Activated naive CD8-positive, alpha-beta T cell treated with anti-CD3 and anti-CD28 coated beads, Interleukin-2, amount 50 U/mL, for 24 hours (primary cell): ENCODE data around the gene DBF4B.
"Not testable (repeated sequence)": the region's sequence is repeated elsewhere in the genome, so short reads cannot be mapped to it uniquely, and the experiment has no call there.

Experiments
- ATAC-seq: fragments of 150-1000 bp; cut with Tn5 transposase; one replicate; pipeline ENCODE4 v1.10.0; 2021
- DNase-seq: peaks from one replicate; pipeline ENCODE4 v3.0.0; 2021
- H3K27ac Mint-ChIP-seq: one replicate; pipeline ENCODE4 v1.8.0; 2021; ENCODE audit warnings: mild to moderate bottlenecking, mixed read lengths
- H3K27me3 Mint-ChIP-seq: one replicate; pipeline ENCODE4 v1.8.0; 2021; ENCODE audit warnings: mixed read lengths
- H3K36me3 Mint-ChIP-seq: one replicate; pipeline ENCODE4 v1.8.0; 2021; ENCODE audit warnings: low read depth, mixed read lengths
- H3K4me1 Mint-ChIP-seq: one replicate; pipeline ENCODE4 v1.8.0; 2021; ENCODE audit warnings: mixed read lengths
- H3K4me3 Mint-ChIP-seq: one replicate; pipeline ENCODE4 v1.8.0; 2021; ENCODE audit warnings: mild to moderate bottlenecking, moderate library complexity, mixed read lengths
- H3K9me3 Mint-ChIP-seq: one replicate; pipeline ENCODE4 v1.8.0; 2021; ENCODE audit warnings: mixed read lengths

The DBF4B gene, protein sequence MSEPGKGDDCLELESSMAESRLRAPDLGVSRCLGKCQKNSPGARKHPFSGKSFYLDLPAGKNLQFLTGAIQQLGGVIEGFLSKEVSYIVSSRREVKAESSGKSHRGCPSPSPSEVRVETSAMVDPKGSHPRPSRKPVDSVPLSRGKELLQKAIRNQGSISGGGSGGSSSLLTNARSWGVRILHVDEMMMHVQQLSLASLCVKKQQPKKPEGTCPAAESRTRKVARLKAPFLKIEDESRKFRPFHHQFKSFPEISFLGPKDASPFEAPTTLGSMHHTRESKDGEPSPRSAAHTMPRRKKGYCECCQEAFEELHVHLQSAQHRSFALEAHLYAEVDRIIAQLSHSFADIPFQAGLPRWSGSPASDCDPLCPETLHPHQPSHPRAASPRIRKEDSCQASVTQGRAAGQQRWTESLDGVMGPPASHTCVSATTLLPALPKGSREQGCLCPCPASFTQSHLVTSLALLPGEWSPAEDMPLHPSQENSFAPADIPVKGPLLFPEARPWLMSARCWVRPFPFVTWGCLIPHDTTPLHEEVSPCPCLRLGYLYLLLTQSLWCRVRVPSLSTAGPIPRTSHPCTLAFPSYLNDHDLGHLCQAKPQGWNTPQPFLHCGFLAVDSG

DNA sequence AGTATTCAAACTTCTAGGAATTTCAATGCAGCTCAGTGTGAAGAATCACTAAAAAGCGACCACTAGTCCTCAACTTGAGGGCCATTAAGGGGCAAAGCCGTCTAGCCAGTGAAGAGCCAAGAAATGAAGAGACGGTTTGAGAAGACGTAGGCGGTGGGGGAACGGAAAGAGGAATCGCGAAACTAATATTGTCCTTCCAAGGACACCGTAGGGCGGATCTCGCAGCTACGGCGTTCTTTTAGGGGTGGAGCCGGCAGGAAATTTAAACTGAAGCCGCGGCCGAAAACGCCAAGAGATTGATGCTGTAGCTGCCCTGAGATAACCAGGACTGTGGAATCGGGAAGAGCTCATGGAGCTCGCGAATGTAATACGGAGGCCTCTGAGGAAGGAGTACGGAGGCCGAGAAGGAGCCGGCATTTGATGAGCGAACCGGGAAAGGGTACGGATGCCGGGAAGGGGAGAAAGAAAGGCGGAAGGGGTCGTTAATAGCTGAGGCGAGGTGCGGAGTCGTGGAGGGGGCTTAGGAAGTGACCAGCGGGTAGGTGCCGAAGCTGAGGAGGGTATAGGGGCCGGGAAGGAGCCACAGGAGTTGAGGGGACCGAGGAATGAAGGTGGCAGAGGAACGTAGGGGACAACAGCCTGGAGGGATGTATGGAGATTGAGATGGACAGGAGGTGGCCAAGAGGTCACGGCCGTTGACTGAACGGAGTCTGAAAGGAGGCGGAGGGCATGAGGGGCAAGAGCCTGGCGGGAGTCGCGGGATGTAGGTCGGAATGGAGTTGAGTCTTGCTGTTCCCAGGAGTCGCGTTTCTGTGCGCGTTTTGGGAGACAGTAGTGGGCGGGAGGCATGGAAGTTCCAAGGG is at the start of gene DBF4B:
Gene DBF4B, plus strand, starts transcription at position 265 of the 863 bp plus-strand sequence. Its CDS starts 156 bp downstream, at position 421.
- Mint-ChIP-seq H3K9me3 (no peaks in the 10 kb centered on the region), H3K27ac (no peak within 1 kb of the TSS)
- ATAC-seq = peak; percentile 76

DNA sequence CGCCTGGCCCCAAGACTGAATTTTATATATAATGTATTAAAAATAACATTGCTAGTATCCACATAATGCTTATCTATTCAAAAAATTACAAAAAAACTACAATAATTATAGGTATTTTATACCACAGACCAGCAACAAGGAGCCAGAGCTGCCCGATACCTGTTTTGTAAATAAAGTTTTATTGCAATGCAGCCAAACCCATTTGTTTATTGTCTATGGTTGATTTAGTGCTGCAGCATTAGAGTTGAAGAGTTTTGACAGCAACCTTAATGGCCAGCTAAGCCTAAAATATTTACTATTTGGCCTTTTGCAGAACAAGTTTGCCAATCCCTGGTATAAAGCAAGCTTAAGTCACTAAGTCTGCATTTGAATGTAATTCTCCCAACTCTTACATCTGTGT is 46.6 kb upstream of the DBF4B start:
- H3K27me3 Mint-ChIP-seq = peaks cover 15% of the 10 kb centered on the region
- H3K4me1 Mint-ChIP-seq = peaks cover 3% of the 10 kb centered on the region
- no peak overlapping the region for H3K4me3 Mint-ChIP-seq
- no peaks in the 10 kb centered on the region for H3K9me3 Mint-ChIP-seq
- DNase-seq = no peak
- no peak overlapping the region for H3K27ac Mint-ChIP-seq
- ATAC-seq = no peak
- H3K36me3 Mint-ChIP-seq = peaks cover 2% of the 10 kb centered on the region

More for the DNA sequence above, at the start of gene DBF4B:
- no peaks in the 10 kb centered on the region for H3K27me3 Mint-ChIP-seq
- H3K4me3 Mint-ChIP-seq = no peak within 1 kb of the TSS
- peak; percentile 81 for DNase-seq
- H3K36me3 Mint-ChIP-seq = peaks cover 2% of the 10 kb centered on the region
- peaks cover 3% of the 10 kb centered on the region for H3K4me1 Mint-ChIP-seq

DNA sequence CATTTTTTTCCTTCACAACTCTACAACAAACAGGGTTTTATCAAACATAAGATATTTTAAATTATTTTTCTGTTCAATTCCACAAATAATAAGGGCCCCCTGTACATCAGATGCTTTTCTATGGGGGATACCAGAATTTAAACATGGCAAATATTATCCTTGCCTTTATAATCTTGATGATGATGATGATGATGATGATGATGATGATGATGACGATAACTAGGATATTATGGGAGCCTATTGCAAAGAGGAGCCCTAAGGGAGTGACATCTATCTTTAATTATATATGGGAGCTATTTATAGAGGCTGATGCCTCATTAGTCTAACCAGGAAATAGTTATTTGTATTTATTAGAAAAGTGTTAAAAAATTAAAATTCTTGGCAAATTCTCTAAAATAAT is 45.4 kb upstream of the DBF4B start:
- Mint-ChIP-seq H3K9me3 (no peaks in the 10 kb centered on the region), H3K27ac (no peak overlapping the region)
- ATAC-seq = no peak

DNA sequence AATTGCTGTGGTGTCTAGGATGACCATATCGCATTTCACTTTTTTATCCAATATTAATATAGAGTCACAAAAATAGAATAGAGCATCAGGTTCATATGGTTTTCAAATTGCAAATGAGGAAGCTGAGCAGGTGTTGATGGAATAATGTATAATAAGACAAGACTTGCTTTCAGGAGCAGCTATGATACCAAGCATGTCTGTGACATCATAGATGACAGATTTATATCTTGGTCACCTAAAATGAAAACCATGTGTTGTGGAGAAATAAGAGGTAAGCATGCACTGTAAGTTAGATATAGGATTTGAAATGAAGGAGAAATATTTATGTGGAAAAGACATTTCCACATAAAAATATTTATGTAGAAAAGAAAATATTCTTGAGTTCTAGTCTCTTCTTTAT is 43.6 kb upstream of the DBF4B start:
- no peak overlapping the region for H3K27ac Mint-ChIP-seq
- no peak for DNase-seq
- H3K4me1 Mint-ChIP-seq = peaks cover 8% of the 10 kb centered on the region
- H3K36me3 Mint-ChIP-seq = no peaks in the 10 kb centered on the region
- H3K27me3 Mint-ChIP-seq = peaks cover 3% of the 10 kb centered on the region
- H3K4me3 Mint-ChIP-seq = no peak overlapping the region
- no peaks in the 10 kb centered on the region for H3K9me3 Mint-ChIP-seq
- no peak for ATAC-seq

More for the DNA sequence above, 45.4 kb upstream of the DBF4B start:
- no peaks in the 10 kb centered on the region for H3K36me3 Mint-ChIP-seq
- H3K27me3 Mint-ChIP-seq = peaks cover 7% of the 10 kb centered on the region
- peaks cover 8% of the 10 kb centered on the region for H3K4me1 Mint-ChIP-seq
- no peak for DNase-seq
- no peak overlapping the region for H3K4me3 Mint-ChIP-seq

DNA sequence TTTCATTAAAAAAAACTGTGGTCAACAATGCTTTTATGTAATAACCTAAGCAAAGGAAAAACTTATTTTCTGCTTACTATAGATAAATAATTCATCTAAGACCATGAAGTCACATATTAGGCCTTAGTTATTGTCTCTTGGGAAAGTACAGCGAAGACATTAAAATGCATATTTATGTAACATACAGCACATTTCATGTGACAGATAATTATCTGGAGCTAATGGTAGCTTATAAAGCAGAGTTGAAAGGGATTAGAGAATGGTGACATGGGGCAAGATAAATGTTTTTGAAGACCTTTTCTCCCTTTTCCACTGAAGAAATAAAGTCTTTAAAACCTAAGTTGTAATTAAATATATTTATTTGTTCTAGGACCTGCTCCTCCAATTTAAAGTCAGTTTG is 42.5 kb upstream of the DBF4B start:
- peaks cover 3% of the 10 kb centered on the region for H3K27me3 Mint-ChIP-seq
- no peak for ATAC-seq
- no peak for DNase-seq
- H3K27ac Mint-ChIP-seq = no peak overlapping the region
- no peak overlapping the region for H3K4me3 Mint-ChIP-seq
- H3K9me3 Mint-ChIP-seq = no peaks in the 10 kb centered on the region
- H3K36me3 Mint-ChIP-seq = no peaks in the 10 kb centered on the region
- H3K4me1 Mint-ChIP-seq = peaks cover 8% of the 10 kb centered on the region

DNA sequence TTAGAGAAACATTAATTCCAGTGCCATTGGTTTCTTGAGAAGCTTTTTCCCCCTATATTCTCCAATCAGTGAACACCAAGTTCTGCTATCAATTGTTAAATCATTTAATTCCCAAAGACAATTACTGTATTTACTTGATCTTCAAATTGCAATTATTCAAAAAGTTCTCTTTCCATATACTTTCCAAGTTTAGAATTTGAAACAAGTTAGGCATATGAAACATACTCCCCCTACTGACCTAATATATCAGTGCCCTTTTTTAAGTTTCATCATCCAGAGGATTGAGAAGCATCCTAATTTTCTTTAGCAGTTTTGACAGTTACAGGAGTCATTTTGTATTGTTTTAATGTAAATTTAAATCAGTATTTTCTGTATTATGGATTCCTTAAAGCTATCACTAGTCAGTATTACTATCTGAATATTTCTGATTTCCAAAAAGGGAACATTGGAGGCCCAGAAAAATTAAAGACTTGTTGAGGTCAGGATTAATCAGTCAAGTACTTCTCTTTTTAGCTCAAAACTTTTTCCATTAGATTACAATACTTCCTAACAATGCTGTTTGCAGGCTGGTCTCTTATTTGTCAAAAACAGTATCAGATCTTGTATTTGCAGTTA is 35.9 kb upstream of the DBF4B start:
- peaks cover 4% of the 10 kb centered on the region for H3K4me1 Mint-ChIP-seq
- no peaks in the 10 kb centered on the region for H3K9me3 Mint-ChIP-seq
- ATAC-seq = no peak
- no peak overlapping the region for H3K27ac Mint-ChIP-seq
- H3K36me3 Mint-ChIP-seq = peaks cover 5% of the 10 kb centered on the region
- no peak for DNase-seq
- H3K27me3 Mint-ChIP-seq = no peaks in the 10 kb centered on the region
- no peak overlapping the region for H3K4me3 Mint-ChIP-seq

DNA sequence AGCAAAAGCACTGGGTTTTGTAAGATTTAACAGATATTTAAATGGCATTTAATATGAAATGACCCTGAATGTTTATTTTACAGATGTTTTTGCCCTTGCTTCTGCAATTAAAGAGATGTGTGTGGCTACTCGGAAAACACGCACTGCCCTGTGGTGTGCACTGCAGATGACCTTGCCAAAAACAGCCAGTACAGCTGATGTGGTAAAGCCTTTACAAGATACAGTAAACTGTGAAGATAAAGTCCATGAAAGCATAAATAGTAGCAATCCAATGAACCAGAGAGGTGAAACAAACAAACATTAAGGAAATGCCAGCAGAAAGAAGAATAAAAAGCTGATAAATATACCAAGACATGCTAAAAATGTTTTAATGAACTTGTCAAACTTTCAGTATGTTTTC is 34.6 kb upstream of the DBF4B start:
- Mint-ChIP-seq H3K27me3 (no peaks in the 10 kb centered on the region), H3K27ac (no peak overlapping the region), H3K4me3 (no peak overlapping the region), H3K36me3 (peaks cover 15% of the 10 kb centered on the region), H3K9me3 (no peaks in the 10 kb centered on the region), H3K4me1 (no peaks in the 10 kb centered on the region)
- DNase-seq (no peak), ATAC-seq (no peak)

DNA sequence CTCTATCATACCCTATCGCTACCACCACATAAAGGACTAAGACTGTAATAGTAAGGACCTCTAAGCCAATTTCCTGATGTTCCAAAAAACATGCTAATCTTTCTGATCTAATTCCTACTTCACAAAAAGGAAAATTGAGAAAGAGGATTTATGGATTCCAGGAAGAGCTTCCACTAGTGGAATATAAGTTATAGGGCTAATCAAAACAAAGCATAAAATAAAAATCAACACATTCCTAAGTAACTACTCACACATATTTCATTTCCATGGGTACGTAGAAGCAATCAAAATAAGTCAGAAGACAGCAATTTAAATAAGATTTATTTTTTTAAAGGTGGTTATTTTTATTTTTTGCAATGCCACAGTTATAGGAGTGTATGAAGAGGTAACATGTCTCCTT is 31.3 kb upstream of the DBF4B start:
- H3K36me3 Mint-ChIP-seq = peaks cover 31% of the 10 kb centered on the region

DNA sequence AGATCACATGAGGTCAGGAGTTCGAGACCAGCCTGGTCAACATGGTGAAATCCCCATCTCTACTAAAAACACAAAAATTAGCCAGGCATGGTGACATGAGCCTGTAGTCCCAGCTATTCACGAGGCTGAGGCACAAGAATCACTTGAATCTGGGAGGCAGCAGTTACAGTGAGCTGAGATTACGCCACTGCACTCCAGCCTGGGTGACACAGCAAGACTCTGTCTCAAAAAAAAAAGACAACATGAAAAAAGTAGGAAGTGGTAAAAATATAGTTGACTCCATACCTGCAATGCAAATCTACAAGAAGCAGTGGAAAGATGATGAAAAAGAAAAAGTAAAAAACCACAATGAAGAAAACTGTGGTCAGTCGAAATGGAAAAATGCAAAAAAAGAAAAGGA is 25.2 kb upstream of the DBF4B start:
- ATAC-seq = peak; percentile 52
- not testable (repeated sequence) for H3K4me3 Mint-ChIP-seq, DNase-seq, H3K9me3 Mint-ChIP-seq, H3K27me3 Mint-ChIP-seq
- Mint-ChIP-seq H3K36me3 (peaks cover 38% of the 10 kb centered on the region), H3K4me1 (peaks cover 17% of the 10 kb centered on the region), H3K27ac (peak overlapping the region; percentile 31)

More for the DNA sequence above, 31.3 kb upstream of the DBF4B start:
- H3K4me3 Mint-ChIP-seq = no peak overlapping the region
- no peak for ATAC-seq
- DNase-seq = no peak
- no peaks in the 10 kb centered on the region for H3K27me3 Mint-ChIP-seq
- no peaks in the 10 kb centered on the region for H3K9me3 Mint-ChIP-seq
- peaks cover 2% of the 10 kb centered on the region for H3K4me1 Mint-ChIP-seq
- H3K27ac Mint-ChIP-seq = no peak overlapping the region

DNA sequence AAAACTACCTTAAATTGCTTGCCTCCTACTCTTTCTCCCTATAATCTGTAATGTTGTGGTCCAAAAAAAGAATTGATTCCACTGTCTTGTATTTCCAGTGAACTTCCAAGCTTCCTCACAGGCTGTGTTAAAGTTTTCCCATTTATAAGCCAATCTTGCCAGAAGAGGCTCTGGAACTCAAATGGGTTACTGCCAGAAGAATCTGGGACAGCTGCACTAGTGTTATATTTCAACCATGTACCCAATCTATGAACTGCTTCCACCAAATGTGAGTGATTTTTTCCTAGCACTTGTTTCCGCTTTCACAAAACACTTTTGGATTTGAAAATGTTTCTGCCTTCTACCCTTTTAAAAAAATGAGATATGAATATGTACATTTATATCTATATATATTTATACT is 20.7 kb upstream of the DBF4B start:
- no peak for ATAC-seq
- H3K4me1 Mint-ChIP-seq = peaks cover 36% of the 10 kb centered on the region
- H3K27ac Mint-ChIP-seq = no peak overlapping the region
- H3K27me3 Mint-ChIP-seq = no peaks in the 10 kb centered on the region
- no peak overlapping the region for H3K4me3 Mint-ChIP-seq
- no peak for DNase-seq
- H3K36me3 Mint-ChIP-seq = peaks cover 21% of the 10 kb centered on the region
- H3K9me3 Mint-ChIP-seq = no peaks in the 10 kb centered on the region

DNA sequence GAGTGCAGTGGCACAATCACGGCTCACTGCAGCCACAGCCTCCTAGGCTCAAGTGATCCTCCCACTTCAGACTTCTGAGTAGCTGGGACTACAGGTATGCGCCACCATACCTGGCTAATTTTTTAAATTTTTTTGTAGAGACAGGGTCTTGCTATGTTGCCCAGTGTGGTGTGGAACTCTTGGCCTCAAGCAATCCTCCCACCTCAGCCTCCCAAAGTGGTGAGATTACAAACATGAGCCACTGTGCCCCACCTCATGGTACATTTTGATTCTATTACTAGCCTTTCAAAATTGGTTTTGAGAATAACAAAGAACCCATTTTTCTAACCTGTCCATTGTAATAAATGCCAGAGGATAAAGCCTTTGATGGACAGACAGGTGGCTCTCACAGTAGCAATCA is 20.3 kb upstream of the DBF4B start:
- Mint-ChIP-seq H3K4me3 (peak overlapping the region; percentile 88), H3K4me1 (peaks cover 33% of the 10 kb centered on the region), H3K27me3 (no peaks in the 10 kb centered on the region), H3K9me3 (no peaks in the 10 kb centered on the region), H3K36me3 (peaks cover 19% of the 10 kb centered on the region), H3K27ac (no peak overlapping the region)
- DNase-seq (no peak), ATAC-seq (no peak)

DNA sequence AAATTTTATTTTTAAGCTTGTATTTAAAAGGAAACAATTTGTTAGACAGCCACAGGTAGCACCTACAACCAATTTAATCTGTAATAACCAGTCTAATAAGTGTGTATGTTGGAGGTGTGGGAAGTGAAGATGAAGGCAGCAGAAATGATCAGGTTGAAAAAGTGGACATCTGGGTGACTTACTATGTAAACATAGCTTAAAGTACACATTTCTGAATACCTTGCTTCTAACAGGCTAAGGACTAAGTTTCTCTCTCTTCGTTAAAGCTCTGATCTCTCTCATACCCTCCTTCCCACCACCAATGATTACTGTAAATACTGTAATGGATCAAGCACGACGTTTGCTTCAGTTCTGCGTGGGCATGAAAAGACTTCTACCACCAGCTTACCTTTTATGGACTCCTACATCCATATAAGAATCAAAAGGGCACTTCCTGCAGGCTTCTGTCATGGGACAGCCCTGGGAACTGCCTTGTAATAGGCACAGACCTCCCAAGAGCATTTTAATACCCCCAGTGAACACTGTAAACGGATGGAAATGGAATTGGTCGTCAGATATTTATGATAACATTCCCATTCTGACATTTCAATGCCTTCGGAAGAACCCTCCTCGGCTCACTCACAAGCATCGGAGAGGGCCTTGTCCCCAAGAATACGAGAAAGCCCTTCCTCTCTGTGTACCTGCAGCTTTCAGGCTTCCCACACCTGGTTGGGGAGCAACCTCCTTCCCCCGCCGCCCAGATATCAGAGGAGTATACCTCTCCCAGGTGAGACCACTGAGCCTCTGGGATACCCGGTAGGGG is 19.6 kb upstream of the DBF4B start:
- ATAC-seq (no peak), DNase-seq (no peak)
- no peaks in the 10 kb centered on the region for H3K9me3 Mint-ChIP-seq
- peaks cover 12% of the 10 kb centered on the region for H3K36me3 Mint-ChIP-seq
- H3K27me3 Mint-ChIP-seq = no peaks in the 10 kb centered on the region
- peak overlapping the region; percentile 89 for H3K27ac Mint-ChIP-seq
- peak overlapping the region; percentile 88 for H3K4me3 Mint-ChIP-seq
- H3K4me1 Mint-ChIP-seq = peaks cover 27% of the 10 kb centered on the region

DNA sequence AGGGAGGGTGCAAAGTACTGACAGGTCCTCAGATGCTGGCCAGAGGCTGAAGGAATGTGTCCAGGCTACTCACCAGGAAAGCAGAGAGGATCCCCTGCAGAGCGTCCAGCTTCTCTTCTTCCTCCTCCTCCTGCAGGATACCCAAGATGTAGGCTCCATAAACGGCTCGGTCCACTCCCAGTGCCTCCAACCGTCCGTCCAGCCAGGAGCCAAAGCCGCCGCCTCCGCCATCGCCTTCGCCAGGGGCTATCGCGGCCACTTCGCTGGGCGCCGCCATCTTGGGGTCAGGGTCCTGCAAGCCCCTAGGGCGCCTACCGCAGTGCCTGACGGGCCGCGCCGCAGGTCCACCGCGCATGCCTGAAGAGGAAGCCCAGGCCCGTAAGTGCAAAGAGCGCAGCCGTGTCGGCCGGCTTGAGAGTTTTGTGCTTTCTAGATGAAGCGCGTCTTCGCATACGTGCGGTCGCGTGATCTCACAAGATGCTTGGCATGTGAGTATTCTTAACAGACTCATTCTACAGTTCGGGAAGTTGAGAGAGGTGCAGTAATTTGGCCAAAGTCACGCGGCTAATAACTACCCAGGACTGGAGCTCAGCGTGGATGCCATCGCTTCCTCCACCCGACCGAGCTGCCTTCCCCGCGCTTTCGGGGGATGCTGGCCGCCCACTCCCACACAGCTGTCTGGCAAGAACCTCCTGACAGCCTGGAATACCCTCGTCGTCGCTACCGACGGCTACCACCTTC is 18.8 kb upstream of the DBF4B start, which contains the start of gene CCDC43:
Gene CCDC43, minus strand, starts transcription at position 300 of the 741 bp plus-strand sequence. Its CDS starts 23 bp downstream, at position 277.
- no peaks in the 10 kb centered on the region for H3K27me3 Mint-ChIP-seq
- no peaks in the 10 kb centered on the region for H3K9me3 Mint-ChIP-seq
- peaks cover 25% of the 10 kb centered on the region for H3K4me1 Mint-ChIP-seq
- peak within 1 kb of the TSS; percentile 88 for H3K4me3 Mint-ChIP-seq
- DNase-seq = peak; percentile 94
- ATAC-seq = peak; percentile 96
- H3K36me3 Mint-ChIP-seq = peaks cover 11% of the 10 kb centered on the region
- H3K27ac Mint-ChIP-seq = peak within 1 kb of the TSS; percentile 89
